GM18519 (cell line): ENCODE measurements around the gene EXOC4.

Experiments
- ATAC-seq: cut with Tn5 transposase; IDR thresholded peaks from one replicate; pipeline ENCODE4 v1.9.1; 2021; ENCODE audit warnings: mild to moderate bottlenecking, moderate library complexity; ENCODE audit not compliant: unreplicated experiment, low FRiP score

Gene EXOC4

DNA sequence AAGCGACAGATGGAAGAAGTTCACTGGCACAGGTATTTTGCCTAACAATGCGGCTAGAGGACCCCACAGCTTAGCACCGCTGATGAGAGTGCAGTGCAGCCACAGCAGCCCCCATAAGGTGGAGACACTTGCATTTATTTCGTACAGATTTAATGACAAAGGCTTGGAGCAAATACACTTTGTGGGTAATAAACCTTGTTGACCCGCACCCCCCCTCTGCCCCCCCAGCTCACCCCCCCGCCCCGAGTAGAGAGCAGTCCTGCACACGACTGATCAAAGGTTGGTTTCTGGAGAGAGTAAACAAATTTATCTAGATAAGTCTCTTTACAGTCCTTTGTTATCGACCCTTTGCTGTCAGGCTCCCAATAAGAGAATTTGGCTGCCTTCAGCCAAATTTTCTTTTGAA is 777.6 kb downstream of the EXOC4 start:
- ATAC-seq, result no peak

DNA sequence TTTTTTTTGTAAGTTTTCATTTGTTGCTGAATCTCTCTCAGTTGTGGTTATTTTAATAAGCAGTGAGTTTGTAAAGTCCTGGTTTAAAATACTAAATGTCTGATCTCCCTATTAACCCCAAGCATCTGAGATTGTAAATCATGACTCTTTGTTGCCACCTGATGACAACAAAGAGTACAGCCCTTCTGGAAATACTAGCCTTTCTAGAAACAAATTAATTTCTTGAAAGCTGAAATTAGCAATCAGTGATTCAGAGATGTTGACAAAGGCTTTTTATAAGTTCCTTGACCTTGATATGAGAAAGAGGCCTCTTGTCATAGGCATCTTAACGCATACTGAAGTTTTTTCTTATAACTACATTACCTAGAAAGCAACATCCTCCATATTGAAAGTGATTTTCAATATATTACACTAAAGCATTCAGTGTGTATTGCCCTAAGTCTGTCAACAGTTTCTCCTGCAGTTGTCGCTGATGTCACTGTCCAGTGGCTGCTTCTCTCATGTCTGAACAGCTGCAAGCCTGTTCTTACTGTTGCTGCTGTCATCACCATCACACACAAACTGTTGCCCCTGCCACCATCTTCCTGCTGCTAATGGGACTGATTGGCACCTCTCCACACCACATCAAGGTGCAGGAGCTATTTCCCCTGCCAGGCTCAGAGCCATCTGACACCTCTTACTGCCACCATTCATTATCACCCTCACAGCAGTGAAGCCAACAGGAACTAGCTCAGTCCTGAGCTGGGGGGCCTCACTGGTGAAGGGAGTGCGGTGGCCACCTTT is 779.1 kb downstream of the EXOC4 start:
- ATAC-seq, result no peak

DNA sequence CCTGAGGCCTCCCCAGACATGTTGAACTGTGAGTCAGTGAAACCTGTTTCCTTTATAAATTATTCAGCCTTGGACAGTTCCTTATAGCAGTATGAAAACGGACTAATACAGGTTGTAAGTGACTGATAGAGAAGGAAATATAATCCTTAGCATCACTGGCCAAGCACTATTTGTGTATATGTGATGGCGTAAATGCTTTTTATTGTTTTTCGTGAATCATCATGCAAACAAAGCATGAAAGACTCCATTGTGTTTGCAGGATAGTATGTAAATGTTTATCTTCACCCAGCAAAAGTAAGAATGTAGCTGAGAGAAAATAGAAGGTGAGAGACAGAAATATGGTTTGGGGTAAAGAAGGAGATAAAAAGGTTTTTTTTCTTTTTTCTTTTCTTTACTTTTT is 781.8 kb downstream of the EXOC4 start:
- ATAC-seq, result no peak

DNA sequence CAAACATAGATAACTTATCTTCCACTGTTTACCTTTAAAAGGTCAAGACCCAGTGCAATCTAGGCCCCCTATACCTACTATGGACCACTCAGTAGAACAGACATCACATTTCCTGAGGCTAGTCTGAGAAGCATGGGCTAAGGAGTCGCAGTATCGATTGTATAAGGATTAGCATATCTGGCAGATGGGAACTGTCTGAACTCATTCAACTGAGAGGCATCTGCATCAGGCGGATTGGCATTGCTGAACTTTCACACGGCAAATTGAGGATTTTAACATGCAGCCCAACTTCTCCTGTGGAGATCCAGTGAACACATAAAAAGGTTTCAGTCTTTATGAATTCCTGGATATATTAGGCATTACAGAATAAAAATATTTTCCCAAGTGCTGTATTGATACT is 785.1 kb downstream of the EXOC4 start:
- ATAC-seq, result no peak

DNA sequence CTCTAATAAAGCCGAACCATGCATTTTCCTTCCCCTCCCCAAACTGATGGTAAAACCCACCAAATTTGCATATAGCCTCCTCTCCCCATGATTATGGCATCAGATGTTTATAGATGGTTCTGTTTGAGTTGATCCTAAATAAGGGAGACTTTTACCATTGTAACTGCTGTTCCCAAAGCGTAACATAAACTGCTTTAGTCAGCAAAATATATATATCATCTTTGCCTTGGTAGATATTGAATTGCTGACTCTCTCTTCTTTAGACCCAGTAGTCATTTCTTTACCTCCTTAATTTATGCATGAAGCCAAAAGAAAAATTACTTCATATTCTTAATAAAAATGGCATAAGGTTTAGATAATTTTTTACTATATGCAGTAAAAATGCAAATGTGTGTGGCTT is 788.1 kb downstream of the EXOC4 start:
- ATAC-seq, result no peak

DNA sequence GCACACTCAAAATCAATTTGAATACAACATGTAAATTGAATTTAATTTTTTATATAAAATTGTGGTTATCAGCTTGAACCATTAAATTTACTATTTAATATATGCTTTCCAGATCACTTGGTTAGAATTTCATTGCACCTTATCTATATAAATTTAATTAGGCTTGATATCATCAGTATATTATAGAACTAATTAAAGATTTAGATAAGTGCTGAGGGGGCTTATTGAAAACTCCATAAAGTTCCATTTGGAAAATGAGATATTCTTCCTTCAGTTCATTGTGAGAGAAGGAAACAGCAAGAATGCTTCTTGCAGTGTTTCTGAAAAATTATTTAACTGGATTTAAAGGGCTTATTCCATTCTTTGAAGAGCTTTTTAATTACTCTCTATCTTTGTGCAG is 788.6 kb downstream of the EXOC4 start:
- ATAC-seq, result no peak

DNA sequence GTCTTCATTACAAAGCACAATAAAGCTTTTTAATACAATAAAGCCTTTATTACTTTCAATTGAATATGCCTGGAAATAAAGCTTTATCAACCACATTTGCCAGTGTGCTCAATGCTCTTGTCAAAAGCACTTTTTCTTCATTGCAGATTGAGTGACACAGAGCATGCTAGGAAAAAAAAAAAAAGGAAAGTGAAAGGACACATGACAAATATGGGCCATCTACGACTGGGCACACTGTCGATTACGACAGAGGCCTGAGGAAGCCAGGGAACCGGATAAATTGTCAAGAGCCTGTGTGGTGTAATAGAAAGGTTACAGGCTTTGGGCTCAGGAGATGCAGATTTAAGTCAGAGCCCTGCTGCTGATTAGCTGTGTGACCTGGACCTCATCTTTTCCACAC is 789.4 kb downstream of the EXOC4 start:
- no peak for ATAC-seq

DNA sequence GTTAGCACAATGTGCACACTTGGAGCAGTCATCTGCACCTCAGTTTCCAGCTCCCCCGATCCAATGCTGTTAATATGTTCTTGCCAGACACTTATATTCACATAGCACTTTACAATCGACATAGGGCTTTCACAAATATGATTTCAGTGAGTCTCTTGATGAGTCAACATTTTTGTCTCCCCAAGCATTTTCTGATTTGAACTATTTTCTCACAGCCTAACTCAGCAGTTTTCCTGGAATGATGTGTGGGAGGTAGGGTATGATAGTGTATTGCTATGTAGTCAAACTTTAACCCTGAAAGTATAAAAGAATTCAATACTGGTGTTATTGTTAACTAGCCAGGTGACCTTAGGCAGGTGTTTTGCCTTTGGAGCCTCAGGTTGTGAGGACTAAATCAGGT is 791.8 kb downstream of the EXOC4 start:
- no peak for ATAC-seq

DNA sequence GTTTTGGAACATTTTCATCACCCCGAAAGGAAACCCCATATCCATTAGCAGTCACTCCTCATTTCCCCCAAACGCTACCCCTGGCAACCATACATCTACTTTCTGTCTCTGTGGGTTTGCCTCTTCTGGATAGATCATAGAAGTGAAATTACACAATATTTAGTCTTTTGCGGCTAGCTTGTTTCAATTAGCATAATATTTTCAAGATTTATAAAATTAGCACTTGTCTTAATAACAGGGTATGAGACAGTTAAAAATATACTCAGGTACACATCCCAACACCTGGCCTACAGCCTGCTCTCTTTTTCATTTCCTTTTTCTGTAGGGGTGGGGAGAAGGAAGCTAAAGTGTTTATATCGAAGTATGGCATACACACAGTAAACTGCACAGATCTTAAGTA is 792.8 kb downstream of the EXOC4 start:
- ATAC-seq, result no peak

DNA sequence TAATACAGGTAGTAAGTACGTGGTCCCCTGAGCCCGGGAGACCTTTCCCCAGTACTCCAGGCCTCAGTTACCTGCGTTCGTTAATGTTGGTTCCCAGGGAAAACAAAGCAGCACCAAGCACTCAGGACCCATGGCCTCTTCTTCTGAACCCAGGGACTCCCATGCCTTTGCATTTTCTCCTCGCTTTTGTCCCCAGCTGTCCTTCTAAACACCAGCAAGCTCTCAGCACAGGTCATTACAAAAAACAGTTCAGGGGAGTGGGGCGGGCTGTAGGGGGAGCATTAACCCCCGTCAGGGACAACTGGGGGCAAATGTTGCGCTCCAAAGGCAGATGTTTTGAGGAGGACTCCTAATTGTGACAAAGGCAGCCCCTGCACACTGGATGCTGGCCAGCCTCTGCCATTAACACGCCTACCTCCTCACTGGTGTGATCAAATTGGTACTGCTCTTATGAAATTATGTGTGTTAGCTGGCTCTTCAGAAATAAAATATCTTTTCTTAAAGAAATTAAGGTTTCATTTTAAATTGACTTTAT is 793.8 kb downstream of the EXOC4 start:
- ATAC-seq, result no peak

DNA sequence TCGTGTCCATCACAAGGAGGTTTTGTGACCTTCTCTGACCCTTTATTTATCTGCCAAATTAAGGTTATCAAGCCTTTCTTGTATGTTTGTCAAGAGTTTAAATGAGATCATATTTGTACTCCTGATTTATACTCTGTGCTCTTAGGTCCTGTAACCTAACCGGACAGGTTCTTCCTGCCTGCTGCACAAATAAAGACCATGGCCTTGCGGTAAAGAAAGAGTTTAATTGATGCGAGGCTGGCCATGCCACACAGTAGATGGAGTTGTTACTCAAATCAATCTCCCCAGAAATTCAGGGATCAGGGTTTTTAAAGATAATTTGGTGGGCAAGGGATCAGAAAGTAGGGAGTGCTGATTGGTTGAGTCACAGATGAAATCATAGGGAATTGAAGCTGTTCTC is 794.8 kb downstream of the EXOC4 start:
- ATAC-seq, result no peak

DNA sequence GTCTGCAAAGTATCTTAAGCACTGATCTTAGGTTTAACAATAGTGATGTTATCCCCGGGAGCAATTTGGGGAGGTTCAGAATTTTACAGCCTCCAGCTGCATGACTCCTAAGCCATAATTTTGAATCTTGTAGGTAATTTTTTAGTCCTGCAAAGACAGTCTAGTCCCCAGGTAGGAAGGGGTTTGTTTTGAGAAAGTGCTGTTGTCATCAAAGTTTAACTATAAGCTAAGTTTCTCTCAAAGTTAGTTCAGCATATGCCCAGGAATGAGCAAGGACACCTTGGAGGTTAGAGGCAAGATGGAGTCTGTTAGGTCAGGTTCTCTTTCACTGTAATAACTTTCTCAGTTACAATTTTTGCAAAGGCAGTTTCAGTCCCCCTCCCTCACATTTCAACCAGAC is 795.3 kb downstream of the EXOC4 start:
- ATAC-seq, result no peak

DNA sequence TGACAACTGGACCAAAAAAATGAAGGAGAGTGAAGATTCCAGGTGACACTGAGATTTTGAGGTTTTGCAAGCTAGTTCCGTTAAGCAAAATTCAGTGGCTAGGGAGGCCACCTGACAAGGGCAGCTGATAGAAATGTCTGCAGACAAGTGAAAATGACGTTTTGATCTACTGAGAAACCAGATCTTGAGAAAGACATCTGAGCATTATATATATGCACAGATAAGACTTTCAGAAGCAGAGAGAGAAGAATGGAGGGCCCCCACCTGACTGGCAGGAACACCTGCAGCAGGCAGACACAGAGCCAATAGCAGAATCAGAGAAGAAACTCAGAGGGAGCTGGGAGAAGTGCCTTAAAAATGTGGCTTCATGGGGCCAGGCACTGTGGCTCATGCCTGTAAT is 798.1 kb downstream of the EXOC4 start:
- ATAC-seq, result no peak

DNA sequence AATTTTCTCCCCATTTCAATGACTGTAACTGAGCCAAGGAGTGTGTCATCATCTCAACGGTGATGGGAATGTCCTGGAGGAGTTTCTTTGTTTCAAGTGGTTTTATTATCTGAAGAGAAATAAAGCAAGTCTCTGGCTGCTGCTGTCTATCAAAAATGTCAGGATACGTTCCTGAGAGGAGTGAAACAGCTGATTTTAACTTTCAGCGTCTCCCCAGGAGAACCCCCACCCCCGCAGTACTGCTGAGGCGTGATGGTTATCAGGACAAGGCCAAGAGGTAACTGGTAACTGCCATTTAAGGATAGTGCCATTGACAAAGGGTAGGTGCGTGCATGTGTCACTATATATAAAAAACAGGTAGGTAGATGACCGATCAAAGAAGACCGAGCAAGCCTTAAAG is 803.9 kb downstream of the EXOC4 start:
- no peak for ATAC-seq

DNA sequence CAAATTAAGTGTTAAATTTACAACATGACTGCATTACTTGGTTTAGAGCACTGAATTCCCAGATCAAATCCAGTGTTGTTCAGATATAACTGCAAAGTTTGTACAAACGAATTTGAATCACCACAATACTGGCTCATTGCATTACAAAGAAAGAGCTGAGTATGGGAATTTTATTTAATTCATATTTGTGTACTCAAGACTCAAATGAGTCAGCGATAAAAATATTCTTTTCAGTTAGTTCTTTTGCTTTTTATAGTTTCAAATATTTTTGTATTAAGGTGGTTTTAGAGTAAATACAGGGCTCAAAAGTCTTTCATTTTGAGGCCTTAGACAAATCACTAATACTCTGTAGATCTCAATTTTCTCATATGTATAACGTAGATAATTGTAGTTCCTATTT is 805.6 kb downstream of the EXOC4 start:
- ATAC-seq, result no peak

DNA sequence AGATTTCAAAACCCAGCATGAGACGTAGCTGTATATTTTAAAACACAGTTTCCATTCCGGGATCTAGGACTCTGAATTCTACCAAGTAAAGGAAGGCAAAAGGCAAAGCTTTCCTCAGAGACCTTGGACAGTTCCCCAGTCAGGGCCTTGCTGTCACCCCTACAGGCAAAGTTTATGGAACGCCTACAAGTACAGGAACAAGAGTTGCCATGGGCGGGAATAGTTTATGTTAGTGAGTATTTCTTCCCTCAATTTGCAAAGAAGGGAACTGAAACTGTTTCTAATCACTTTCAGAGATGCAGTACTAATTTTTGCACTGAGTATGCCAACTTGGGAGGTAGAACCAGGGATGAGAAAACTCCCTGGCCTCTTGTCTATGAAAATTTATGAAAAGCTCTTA is 806.1 kb downstream of the EXOC4 start:
- no peak for ATAC-seq

DNA sequence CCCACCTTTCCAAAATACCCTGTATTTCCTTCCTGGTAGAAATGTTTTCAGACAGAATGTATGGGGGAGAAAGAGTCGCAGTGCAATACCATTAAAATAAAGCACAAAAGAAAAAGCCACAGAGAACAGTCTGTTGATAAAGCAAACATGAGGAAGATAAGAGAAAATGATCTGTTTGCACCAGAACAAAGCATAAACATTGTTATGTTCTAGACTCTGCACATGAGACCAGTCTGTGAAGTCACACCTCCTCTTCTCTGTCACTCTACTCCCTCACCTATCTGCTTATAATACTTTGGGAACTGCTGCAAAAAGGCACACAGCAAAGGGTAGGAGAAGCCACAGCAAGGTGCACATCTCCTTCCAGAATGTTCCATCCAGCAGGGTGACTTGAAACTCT is 807.0 kb downstream of the EXOC4 start:
- no peak for ATAC-seq

DNA sequence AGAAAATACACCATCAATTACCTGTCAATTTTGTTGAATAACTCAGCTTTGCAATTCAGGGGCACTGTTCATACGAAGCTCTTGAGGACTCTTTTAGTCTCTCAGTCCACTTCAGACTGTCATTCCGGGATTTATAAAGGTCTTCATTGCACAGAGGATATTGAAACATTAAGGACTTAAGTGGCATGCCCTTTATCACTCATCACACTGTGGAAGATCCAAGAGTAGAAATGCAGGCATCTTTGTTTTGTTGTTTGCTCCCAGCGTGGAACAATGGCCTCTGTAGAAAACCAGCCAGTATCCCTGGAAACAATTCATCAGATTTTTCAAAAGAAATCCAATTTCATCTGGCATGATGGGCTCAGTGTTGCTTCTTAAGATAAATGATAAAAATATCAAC is 808.0 kb downstream of the EXOC4 start:
- ATAC-seq, result no peak

DNA sequence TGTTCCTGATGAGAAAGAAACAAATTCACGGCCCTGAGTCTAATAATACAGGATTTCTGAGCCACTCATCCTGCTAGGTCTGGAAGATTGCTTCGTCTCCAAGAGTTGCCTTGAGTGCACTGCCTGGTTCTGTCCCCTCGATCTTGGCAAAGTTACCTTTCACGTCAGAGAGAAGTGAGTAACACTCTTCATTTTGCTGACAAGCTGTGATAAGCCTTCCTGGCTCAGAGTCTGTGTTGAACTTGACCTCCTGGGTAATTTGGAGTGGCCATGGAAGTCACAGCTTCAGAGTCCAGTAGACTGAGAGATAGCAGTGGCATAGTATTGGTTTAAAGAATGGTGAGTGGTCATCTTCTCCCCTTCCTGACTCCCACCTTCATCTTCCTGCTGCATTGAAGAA is 809.6 kb downstream of the EXOC4 start:
- no peak for ATAC-seq

DNA sequence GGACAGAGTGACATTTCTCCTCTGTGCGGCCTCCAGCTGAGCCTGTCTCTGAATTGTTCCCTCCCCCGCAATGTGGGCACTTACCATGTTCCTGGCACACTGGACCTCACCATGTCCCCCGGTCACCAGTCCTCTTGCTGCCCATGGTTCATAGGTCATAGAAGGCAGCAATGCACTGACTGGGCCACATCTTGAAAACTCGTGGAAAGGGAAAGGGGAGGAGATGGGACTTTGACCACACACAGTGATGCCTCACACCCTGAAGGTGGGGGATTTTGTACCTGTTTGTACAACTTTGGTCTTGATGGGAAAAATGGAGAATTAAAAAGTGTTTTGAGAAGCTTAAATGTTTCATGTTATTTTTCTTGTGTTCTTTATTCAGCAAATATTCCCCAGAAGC is 812.5 kb downstream of the EXOC4 start:
- no peak for ATAC-seq

DNA sequence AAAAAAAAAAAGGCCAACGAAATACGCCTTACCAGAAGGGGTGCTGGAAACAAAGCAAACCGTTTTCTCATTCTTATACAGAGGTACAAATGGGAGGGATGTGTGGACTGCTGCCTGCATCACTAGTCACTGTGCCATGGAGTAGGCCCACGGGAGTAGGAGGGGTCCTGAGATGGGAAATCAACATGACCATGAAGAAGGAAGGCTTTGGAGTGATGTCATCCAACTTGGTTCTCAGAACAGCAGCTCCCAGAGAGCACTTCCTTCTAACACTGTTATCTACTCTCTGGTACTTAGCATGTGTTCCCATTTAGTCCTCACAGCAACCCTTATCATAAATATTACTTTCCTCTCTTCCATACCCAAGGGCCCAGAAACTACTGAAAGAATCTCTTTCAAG is 814.3 kb downstream of the EXOC4 start:
- ATAC-seq, result no peak

DNA sequence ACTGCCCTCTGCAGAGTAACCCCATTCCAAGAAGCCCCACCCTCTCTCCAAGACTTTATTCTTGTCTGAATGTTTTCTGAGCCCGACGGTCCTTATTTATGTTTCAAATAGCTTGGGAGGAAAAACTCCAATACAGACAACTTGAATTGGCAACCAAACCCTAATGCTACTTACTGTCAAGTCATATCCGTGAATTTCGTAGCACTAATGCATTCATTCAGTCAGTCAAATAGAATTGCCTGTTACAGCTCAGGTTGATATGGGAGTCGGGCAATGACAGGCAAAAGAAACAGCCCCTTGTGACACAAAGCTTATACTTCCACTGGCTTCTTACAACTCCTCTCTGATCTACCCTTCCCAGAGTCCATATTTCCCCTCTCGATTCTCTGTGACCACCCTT is 815.8 kb downstream of the EXOC4 start:
- ATAC-seq, result no peak

DNA sequence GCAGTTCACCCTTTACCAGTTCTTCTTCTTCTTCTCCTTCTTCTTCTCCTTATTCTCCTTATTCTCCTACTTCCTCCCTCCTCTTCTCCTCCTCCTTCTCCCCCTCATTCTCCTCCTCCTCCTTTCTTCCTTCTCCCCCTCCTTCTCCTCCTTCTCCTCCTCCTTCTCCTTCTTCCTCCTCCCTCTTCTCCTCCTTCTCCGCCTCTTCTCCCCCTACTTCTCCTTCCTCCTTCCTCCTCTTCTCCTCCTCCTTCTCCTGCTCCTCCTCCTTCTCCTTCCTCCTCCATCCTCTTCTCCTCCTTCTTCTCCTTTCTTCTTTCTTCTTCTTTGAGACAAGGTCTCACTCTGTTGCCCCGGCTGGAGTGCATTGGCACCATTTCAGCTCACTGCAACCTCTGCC is 816.3 kb downstream of the EXOC4 start:
- no peak for ATAC-seq
